NK-92 (cell line): Measurements from ENCODE around the gene CARMIL3.
"Not testable (repeated sequence)": the region's sequence is repeated elsewhere in the genome, so short reads cannot be mapped to it uniquely, and the experiment has no call there.

Source experiments
- DNase-seq: peaks from one replicate; lab custom pipeline; 2025; ENCODE audit not compliant: unreplicated experiment; lab: John Stamatoyannopoulos, UW

The CARMIL3 gene, protein sequence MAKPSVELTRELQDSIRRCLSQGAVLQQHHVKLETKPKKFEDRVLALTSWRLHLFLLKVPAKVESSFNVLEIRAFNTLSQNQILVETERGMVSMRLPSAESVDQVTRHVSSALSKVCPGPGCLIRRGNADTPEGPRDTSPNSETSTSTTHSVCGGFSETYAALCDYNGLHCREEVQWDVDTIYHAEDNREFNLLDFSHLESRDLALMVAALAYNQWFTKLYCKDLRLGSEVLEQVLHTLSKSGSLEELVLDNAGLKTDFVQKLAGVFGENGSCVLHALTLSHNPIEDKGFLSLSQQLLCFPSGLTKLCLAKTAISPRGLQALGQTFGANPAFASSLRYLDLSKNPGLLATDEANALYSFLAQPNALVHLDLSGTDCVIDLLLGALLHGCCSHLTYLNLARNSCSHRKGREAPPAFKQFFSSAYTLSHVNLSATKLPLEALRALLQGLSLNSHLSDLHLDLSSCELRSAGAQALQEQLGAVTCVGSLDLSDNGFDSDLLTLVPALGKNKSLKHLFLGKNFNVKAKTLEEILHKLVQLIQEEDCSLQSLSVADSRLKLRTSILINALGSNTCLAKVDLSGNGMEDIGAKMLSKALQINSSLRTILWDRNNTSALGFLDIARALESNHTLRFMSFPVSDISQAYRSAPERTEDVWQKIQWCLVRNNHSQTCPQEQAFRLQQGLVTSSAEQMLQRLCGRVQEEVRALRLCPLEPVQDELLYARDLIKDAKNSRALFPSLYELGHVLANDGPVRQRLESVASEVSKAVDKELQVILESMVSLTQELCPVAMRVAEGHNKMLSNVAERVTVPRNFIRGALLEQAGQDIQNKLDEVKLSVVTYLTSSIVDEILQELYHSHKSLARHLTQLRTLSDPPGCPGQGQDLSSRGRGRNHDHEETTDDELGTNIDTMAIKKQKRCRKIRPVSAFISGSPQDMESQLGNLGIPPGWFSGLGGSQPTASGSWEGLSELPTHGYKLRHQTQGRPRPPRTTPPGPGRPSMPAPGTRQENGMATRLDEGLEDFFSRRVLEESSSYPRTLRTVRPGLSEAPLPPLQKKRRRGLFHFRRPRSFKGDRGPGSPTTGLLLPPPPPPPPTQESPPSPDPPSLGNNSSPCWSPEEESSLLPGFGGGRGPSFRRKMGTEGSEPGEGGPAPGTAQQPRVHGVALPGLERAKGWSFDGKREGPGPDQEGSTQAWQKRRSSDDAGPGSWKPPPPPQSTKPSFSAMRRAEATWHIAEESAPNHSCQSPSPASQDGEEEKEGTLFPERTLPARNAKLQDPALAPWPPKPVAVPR (N-terminal part only)

DNA sequence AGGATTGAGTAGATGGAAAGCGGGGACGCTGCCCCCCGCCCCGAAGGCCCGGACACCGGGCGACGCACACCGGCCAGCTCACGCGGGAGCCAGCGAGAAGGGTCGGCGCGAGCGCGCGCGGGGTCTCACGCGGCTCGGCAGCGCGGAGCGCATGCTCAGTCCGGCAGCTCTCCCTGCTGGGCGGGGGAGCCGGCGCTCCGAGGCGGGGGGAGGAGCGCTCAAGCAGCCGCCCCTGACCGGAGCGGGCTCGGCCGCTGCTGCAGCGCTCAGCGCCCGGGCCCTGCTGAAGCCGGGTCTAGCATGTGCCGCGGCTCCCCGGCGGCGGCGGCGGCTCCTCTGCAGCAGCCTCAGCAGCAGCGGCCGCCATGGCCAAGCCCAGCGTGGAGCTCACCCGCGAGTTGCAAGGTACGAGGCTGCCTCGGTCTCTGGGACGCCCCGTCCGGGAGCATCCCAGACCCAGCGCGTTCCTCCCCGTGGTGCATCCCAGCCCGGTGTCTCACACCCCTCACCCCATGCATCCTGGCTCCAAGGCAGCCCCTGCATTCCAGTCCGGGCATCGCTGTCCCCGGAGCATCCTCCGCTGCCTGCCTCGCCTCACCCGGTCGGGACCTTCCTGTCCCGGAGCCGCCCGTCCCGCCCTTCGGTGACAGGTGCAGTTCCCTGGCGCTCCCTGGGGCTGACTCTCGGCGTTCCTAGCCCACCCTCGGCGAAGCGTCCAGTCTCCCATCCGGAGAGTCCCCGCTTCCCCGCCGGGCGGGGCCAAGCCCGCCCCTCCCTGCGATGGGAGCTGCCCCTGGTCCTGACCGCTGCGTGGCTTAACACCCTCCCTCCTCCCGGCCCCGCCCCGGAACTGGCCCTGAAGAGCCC, at the start of gene CARMIL3:
TSS of gene CARMIL3 (plus strand) at position 221 of the 867 bp plus-strand sequence. CDS start at position 366, 145 bp downstream.
- DNase-seq: no peak

DNA sequence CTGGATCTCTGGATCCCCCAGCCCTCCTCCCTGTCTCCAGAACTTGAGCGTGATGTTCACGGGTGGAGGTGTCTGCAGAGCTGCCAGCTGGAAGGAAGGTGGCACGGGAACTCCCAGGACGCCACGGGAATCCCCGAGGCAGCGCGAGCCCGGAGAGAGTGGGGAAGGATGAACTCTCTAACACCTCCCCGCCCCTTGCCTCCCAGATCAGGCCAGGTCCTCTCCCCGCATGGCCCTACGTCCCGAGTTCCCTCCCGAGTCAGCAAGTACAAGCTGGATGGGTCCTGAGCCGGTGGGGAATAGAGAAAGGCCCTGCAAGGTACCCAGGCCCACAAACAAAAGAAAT, 45.4 kb upstream of the CARMIL3 start:
- DNase-seq: not testable (repeated sequence)

DNA sequence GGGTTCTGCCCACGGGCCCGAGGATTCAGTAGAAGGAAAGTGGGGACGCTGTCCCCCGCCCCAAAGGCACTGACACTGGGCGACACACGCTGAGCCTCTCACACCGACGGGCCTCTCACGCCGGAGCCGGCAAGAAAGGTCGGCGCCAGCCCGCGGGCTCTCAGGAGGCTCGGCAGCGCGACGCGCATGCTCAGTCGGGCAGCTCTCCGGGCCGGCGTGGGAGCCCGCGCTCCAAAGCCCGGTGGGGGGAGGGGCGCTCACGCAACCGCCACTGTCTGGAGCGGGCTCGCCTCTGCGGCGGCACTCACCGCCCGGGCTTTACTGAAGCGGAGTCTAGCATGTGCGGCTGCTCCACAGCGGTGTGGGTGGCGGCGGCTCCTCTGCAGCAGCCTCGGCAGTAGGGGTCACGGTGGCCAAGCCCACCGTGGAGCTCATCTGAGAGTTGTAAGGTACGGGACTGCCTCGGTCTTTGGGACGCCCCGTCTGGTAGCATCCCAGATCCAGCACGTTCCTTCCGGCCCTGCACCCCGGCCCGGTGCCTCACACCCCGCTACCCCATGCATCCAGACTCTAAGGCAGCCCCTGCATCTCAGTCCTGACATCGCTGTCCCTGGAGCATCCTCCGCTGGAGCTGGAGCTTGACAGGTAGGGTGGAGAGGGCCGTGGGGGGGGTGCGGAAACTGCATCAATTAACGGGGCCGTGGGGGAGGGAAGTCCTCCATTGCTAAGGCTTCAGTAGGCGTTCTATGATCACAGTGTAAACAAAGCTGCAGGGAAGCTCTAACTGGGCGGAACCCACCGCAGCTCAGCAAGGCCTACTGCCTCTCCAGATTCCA, 44.8 kb upstream of the CARMIL3 start:
- DNase-seq: not testable (repeated sequence)

DNA sequence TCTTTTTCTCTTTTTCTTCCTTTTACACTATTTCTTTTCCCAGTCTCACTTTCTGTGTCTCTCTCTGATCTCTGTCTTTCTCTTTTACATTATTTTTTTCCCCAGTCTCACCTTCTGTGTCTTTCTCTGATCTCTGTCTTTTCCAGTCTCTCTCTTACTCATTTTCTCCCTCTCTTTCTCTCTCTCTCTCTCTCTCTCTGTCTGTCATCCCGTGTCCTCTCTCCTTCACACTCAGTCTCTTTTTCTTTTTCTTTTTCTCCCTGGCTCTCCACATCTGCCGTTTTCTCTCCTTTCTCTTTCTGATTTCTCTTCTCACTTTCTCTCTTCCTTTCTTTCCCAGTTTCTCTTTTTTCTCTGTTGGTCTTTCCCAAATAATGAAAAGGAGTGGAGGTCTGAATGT, 40.8 kb upstream of the CARMIL3 start:
- DNase-seq: no peak

DNA sequence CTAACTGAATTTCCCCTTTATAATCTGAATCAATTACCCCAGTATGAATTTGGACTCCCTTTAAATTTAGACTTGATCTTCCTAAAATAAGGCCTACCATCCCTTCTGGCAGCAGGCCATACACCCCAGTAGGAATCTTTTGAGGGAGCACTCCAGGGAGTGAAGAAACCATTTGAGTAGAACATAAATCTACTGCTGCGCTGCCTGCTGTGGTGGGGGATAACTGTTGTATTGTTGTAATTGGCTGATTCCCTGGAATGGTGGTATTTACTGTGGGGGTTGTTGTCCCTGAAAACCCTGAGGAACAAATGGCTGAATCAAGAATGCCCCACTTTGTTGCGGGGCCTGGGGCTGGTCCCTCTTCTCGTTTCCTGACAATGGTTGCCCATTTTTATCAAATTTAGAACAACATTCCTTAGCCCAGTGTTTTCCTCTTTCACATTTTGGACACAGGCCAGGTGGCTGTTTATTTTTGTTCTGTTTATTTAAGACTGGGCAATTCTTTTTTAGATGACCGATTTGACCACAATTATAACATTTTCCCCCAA, 39.0 kb upstream of the CARMIL3 start:
- not testable (repeated sequence) for DNase-seq

DNA sequence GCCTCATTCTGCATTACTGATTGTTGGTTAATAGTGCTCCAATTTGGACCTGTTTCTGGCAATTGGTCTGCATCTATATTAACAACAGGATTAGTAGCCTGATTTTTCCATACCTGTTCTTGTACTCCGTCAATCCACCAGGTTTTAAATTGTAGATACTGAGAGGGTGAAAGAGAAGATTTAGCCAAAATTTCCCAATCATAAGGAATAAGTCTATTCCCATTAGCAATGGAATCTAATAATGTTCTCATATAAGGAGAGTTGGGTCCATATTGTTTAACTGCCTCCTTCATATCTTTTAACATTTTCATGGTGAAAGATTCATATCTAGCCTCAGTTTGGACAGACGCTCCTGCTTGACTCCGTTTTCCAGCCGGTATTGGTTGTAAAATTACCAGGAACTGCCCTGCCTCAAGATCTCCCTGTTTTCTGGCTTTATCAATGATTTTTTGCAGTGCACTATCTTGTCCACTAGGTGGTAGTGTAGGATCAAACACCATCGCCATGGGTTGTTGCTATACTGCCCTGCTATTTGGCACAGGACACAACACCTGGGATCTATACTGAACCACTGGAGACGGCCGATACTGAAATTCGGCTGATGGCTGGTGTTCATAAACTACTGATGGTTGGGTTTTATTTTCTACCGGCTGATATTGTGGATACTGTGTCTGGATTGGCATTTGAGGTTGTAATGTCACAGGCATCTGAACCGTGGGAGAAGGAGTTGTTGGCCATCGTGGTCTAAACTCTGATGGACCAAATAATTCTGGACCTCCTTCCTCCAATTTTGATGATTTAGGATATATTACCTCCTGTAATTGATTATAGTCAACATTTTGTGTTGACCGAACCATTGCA, 37.9 kb upstream of the CARMIL3 start:
- no peak for DNase-seq

DNA sequence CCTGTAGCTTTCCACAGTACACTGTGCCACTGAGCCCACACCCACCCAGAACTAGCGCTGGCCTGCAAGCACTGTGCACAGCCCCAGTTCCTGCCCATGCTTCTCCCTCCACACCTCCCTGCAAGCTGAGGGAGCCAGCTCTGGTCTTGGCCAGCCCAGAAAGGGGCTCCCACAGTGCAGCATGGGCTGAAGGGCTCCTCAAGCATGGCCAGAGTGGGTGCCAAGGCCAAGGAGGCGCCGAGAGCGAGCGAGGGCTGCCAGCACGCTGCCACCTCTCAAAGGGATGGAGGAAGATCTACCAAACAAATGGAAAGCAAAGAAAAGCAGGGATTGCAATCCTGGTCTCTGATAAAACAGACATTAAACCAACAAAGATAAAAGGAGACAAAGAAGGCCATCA, 36.1 kb upstream of the CARMIL3 start:
- not testable (repeated sequence) for DNase-seq

DNA sequence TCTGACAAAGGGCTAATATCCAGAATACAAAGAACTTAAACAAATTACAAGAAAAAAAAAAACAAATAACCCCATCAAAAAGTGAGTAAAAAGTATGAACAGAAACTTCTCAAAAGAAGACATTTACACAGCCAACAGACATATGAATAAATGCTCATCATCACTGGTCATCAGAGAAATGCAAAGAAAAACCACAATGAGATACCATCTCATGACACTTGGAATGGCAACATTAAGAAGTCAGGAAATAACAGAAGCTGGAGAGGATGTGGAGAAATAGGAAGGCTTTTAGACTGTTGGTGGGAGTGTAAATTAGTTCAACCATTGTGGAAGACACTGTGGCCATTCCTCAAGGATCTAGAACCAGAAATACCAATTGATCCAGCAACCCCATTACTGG, 32.8 kb upstream of the CARMIL3 start:
- DNase-seq: not testable (repeated sequence)

DNA sequence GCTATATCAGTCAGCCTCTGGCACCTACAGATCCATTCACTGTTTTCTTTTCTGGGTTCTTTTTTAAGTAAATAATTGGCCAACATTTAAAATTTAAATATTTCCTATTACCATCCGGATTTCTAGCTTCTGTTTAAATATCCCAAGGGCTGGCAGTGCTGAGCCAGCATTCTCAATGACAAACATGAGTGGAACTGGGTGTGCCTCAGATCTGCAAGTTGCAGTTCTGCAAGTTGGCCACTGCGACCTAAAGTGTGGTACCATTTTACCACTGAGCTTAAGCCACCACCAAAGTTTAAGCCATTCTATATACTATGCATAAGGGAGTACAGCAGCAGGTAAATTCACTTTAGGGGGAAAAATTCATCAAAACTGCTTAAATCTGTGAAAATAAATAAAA, 31.9 kb upstream of the CARMIL3 start:
- not testable (repeated sequence) for DNase-seq

DNA sequence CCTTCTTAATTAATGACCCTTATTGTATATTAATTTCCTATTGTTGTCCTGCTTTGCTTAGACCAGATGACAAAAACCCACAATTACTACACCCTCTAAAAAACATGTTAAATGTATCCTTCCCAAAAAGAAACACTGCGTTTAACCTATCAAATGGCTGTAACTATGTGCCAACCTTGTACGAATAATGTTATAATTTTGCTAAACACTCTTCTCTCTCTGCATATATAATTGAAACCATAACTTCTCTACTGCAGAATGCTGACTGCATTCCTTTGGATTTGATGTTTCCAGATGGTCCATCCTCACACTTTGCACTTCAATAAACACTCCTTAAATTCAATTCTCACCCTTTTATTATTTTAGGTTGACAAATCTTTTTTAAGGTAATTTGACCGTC, 31.3 kb upstream of the CARMIL3 start:
- DNase-seq: not testable (repeated sequence)

DNA sequence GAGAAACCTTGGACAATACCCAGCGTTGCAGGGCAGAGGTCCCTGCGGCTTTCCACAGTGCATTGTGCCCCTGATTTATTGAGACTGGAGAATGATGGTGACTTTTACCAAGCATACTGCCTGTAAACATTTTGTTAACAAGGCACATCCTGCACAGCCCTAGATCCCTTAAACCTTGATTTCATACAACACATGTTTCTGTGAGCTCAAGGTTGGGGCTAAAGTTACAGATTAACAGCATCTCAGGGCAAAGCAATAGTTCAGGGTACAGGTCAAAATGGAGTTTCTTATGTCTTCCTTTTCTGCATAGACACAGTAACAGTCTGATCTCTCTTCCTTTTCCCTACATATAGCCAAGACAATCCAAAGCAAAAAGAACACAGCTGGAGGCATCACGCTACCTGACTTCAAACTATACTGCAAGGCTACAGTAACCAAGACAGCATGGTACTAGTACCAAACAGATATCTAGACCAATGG, 26.8 kb upstream of the CARMIL3 start:
- DNase-seq: not testable (repeated sequence)

DNA sequence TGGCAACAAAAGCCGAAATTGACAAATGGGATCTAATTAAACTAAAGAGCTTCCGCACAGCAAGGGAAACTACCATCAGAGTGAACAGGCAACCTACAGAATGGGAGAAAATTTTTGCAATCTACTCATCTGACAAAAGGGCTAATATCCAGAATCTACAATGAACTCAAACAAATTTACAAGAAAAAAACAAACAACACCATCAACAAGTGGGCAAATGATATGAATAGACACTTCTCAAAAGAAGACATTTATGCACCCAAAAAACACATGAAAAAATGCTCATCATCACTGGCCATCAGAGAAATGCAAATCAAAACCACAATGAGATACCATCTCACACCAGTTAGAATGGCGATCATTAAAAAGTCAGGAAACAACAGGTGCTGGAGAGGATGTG, 22.1 kb upstream of the CARMIL3 start:
- DNase-seq: not testable (repeated sequence)

DNA sequence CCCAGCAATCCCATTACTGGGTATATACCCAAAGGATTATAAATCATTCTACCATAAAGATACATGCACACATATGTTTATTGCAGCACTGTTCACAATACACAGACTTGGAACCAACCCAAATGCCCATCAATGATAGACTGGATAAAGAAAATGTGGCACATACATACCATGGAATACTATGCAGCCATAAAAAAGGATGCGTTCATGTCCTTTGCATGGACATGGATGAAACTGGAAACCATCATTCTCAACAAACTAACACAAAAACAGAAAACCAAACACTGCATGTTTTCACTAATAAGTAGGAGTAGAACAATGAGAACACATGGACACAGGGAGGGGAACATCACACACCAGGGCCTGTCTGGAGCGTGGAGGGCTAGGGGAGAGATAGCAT, 20.5 kb upstream of the CARMIL3 start:
- DNase-seq: not testable (repeated sequence)

DNA sequence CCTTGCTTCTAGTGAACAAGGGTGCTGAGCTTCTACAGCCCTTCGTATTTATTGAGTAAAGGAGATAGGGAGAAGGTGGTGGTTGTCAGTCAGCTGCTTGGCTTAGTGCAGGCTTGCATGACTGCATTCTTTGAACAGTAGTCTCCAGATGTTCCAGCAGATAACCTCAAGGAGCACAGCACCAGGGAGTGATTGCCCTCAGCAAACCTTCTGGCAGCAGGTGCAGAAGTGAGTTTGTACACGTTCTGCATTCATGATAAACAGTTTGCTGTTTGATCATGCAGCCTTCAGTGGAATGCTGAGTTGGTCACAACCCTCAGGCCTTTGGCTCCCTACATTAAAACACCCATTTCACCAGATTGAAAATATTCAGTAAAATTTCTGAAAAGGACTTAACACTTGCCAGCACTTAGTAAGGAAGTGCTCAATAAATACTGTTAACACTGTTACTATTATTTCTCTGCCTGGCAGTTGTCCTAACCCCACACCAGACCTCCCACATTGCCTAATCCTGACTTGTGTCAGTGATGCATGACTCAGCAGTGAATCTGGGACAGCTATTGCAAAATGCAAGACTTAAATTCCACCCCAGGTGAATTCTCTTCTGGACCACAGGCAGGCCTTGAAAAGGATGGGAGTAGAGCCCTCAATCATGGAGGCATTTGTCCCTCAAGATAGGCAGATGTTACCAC, 18.9 kb upstream of the CARMIL3 start:
- no peak for DNase-seq

DNA sequence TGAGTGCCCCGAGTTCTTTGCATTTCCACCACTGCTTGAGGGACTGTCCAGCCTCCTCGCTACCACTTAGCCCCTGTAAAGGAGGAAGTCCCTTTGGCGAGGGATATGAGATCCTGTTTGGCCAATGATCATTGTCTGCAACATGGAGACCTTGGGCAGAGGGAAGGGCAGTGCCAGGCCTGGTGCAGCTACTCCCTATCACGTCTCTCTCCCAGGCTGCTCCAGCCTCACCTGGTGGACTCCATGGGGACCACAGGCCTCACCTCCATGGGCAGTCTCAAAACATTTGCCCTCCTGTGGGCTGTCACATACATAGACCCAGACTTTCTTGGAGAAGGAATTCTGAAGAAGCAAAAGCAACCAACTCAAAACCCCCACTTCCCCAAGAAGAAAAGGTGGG, 16.0 kb upstream of the CARMIL3 start:
- DNase-seq: not testable (repeated sequence)

DNA sequence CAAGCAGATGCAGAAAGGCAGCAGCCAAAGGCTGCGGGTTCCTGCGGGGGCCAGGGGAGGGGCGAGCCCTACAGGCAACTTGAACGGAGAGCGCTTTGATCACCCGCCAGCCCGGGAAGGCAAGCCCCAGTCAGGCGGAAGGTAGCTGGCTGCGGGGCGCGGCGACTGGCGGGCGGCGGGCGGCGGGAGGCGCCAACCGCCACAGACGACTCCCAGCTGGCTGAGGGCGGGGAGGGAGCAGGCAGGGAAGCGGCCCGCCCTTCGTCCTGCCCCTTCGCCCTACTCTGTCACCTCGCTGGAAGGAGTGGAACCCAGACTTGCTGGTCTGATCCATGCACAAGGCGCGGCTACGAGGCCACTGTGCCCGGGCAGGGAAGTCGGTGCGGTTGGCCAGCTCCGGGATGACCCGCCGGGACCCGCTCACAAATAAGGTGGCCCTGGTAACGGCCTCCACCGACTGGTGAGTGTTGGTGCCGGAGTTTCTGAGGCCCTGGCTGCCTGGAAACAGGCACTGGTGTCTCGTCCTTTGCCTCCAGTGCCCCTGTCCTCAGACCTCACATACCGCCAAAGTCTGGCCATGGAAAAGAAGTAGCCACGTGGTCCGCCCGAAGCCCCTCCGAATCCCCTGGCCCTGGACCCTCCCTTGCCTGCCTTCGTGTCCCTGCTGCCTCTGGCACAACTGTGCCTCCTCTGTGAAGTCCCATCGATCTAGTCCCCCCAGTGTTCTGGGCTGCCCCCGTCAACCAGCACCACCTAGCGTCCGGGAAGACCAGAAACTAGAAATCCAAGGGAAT, 15.4 kb upstream of the CARMIL3 start:
- no peak for DNase-seq
